ENCODE data around the gene KRTAP11-1.

The KRTAP11-1 gene, protein sequence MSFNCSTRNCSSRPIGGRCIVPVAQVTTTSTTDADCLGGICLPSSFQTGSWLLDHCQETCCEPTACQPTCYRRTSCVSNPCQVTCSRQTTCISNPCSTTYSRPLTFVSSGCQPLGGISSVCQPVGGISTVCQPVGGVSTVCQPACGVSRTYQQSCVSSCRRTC

DNA sequence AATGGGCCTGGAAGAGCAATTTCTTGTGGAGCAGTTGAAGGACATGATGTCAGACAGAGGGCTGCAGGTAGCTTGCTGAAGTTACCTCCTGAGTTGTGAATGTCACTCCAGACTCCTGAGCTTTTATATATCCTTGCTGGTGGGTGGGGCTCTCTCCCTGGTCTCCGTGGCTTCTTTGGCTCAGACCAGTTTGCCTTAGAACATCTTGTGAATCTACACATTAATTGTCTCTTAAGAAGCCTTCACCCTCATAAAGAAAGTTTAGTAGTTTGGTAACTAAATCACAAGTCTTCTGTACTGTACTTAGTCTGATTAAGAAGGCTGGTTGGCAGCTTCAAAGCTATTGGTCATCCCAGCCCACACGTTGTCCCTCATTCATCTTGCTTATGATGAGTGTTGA, at the start of gene KRTAP11-1:
Gene KRTAP11-1, minus strand, starts transcription at position 101 of the 400 bp plus-strand sequence. Its CDS starts 56 bp downstream, at position 45.
- DNase-seq, result no peak

DNA sequence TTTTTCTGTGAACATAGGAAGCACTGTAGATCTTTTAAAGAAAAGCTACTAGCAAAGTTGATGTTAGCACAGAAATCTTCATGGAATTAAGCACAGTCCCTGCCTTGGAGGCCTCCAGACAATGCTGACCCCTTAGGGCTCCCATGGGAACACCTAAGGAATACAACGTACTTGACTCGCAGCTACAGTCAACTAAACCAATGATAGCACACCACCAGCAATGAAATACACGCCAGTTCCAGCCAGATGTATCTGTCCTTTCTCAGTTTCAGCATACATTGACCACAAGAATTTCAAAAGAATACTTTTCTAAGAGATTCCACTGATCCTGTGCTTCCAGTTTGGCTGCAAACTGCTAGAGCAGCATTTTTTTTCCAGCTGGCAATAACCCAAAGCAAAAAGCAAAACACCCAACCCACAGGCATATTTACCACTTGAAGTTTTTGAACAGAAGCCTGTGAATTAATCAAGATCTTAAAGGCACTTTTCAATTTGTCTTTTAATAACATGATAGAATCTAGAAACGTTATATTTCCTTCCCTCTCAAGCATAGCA, 42.8 kb upstream of the KRTAP11-1 start:
- no peak for DNase-seq

DNA sequence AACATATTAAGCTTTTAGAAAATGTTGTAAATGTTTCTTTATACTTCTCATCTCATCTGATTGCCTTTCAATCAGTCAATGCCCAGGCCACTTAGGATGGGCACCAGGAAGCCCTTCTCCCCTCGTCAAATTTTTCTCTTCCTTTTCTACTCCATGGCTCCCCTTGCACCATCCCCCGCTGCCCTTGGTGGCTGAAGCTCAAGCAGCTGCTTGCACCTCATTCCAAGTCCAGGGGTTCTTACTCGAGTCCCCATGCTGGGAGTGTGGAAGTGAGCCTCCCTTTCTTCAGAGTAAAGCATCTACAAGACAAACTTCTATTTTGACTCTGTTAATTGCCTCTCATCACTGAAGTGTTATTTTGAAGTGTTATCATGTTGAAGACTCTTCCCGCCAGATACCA, 39.7 kb upstream of the KRTAP11-1 start:
- no peak for DNase-seq

DNA sequence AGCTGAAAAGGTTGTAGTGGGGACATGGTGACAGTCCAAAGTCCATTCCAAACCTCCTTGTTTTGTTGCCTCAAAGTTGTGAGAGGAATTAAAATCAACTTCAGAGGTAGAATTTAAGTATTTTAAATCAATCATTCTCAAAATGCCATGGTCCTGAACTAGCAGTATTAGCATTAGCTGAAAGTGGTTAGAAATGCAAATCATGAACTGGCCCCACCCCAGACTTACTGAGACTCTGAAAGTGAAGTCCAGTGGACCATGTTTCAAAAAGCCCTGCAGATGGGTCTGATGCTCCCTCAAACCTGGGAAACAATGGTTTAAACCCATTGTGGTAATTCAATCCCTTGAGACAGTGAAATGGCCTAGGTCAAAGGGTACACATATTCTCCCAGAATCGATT, 36.2 kb upstream of the KRTAP11-1 start:
- no peak for DNase-seq

DNA sequence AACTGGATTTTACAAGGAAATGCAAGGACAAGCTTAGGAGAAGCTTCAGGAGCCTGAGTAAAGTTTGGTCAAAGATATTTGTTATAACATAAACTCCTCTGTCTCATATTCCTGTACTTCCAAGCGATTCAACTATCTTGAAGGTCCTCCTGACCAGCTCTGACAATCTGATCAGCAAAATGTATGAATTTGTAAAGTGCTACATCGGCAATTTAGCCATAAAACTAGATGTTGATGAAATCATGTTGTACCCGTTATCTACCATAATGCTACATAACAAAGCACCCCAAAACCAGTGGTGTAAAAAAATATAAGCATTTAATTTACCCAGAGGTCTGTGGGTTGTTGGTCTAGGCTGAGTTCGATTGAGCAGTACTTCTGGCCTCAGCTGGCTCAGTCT, 19.5 kb upstream of the KRTAP11-1 start:
- no peak for DNase-seq

DNA sequence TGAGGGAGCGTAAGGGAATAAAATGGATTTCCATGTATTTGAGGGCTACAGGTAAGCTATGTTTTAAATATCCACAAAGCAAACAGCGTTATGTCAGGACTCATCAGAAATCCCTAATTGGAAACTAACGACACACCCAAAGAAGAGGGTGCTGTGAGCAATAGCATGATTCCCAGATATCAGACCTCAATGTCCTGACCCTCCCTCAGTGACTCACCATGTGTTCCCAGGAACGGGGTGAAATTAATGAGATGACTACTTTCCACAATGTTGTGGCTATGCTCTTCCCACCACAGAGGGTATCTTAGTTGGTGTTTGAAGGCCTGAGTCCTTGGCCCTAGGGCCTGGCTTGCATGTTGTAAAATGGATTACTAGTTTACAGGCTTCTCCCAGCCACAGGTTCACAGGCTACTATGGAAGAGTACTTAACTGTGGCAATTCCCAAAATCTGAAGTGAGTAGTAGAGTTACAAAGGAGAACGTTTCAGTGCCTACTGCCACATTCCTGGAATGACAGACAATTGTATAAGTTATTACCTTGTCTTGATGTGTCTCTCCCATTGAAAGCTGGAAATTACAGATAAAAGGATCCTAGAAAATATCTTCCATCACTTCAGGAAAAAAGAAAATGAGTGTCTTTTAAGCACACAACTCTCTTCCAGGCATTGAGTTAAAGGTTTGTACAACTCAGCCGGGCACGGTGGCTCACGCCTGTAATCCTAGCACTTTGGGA, 1.7 kb upstream of the KRTAP11-1 start:
- DNase-seq, result no peak

DNA sequence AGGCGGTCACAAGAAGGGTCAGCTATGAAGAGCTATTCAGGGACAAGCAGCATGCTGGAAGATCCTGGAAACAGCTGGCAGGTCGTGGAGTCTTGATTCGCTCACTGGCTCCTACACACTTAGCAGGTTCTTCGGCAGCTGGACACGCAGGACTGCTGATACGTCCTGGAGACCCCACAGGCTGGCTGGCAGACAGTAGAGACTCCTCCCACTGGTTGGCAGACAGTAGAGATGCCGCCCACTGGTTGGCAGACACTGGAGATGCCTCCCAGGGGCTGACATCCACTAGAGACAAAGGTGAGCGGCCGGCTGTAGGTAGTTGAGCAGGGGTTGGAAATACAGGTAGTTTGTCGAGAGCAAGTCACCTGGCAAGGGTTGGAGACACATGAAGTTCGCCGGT, 466 bp downstream of the KRTAP11-1 start:
- no peak for DNase-seq

DNA sequence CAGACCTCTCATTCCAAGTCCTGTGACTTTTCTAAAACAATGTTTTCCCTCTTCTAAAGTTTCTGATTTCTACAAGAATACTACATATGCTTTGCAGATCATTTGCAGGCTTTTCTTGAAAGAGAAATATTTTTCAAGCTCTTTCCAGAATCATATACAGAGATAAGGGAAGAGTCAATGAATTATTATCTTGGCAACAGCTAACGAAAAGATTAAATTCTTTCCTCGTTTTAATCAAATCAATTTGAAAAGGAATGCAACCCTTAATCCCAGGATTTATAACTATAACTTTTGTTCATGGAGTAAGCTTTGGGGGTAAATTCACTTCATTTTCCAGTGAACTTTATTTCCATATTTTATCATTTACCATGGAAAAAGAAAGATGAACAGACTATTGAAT, 6.9 kb downstream of the KRTAP11-1 start:
- DNase-seq, result no peak

DNA sequence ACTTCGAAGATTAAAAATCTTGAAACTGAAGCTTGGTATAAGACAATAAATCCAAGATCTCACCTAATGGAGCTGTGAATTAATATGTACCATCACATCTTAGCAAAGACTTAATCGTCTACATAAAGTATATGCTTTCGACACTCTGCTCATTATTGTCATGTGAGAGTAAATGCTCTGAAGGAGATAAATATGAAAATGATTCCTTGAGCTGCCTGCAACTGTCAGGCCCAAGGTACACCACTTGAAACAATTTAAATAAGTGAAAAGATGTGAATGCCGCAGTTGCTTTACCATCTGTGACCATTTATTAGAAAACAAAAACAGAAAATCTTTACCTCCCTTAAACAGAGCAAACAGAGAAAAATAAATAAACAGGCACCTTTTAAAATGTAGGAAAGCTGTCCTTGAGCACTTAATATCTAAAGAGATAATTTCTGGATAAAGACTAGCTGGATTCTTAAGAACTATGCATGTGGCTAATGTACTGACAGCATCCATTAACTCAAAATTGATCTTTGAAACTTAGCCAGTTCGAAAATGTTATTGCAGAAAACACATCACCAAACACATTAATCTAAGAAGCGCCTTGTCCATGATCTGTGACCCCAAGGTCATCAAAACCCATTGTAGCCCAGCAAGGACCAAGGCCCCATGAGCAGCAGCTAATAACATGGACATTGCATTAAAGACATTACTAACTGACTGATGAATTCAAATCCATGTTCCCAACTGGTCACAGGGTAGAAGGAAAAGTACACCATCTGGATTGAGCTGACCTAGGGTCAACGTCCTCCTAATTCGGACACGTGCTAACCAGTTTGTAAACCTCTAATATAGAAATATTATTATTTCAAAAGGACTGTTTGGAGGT, 33.5 kb downstream of the KRTAP11-1 start:
- no peak for DNase-seq

DNA sequence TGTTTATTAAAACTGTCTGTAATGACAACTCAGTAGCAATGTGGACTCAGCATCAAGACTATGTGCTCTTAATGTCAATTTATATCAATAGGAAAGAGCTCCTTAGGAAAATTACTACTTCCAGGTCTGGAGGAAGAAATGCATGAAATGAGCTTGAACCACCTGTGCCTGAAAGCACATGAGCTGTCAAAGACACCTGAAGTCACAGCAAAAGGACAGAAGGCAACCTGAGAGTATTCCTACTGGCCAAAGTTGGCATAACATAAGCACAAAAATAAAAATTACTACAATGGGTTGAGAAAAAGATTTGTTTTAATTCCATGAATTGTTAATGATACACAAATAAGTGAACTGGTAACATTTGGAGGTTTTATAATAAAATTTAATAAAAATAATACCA, 38.4 kb downstream of the KRTAP11-1 start:
- DNase-seq, result no peak

DNA sequence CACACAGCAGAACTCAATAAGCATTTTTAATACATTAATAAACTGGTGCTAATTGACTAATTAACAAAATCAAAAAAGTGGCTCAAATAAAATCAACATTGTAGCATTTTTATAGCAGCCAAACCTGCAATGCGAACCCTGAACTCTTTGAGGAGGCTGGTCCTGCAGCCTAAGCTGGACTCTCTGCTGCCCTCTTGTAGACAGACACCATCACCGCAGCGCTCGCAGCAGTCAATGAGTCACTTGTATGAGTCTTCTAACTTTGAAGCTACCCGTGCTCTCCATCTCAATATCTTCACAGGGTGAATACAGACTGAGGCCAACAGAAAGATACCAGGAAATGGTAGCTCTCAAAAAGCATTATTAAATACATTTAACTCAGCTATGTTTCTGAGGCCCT, 42.1 kb downstream of the KRTAP11-1 start:
- no peak for DNase-seq

DNA sequence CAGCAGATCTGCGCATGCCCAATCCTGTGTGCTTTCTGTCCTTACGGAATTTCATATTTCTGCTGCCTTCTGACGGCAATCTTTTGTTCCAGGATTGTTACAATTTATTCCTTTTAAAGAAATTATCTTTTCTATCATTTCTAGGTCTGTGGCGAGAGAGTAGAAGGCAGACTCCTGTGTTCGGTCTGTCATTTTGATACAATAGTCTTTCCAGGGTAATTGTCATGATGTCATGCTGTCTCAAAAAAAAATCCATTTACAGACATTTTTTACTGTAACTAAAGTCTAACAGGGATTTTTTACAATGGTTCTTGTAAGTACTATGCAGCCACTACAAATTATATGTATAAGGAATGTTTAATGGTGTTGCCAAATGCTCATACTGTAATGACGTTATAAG, 42.8 kb downstream of the KRTAP11-1 start:
- no peak for DNase-seq

DNA sequence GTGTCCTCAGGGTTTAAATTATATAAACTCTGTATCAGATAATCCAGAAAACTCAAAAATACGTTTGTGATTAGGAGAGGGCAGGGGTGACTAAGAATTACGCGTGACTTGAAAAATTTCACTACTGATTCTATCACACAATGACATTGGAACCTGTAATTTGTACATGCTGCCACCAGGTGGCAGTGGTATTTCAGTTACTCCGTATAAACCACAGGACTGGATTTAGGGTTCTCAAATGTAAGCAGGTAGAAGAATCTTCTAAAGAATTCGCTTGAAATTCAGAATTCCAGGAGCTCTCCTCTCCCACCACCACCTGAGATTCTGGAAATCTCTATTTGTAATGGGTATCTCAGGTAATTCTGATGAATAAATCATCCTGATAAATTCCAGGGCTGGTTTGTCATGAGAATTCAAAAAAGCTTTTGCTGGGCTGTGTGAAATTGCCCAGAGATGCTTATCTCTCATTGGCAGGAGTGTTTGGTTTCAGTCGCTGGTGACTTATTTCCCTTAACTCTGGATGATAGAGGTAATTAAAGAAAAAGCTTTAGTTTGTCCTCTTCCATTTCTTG, 50.1 kb downstream of the KRTAP11-1 start:
- no peak for DNase-seq
